ENCODE results near the gene TMEM74B. TPM values are rescaled to one million over a fixed set of nuclear protein-coding genes. Genes with fewer than 3 reads are reported as not detected.

Gene TMEM74B
- total and polyA plus RNA-seq, 9 of the 15 experiments (the other 6 are each of a cell fraction or from before 2014, with no cell fraction given): 0.24 to 19.0 (median 7.5) TPM

DNA sequence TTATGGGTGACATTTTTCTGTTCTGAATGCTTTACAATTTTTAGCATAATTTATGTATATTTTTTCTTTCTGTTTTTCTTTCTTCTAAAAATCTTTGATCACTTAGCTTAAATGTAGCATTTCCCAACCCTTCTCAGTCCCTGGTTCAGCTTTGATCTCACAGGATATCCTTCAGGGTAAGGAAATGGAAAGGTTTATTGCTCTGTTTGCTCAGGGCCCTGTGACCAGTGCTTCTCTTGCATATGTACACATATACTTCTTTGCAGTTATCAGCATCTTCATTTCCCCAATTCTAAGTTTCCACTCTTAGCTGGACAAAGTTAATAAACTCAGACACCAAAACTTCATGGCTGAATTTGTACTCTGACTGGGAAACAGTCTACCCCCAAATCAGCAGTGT is 30.6 kb downstream of the TMEM74B start (continued):
- no peak for TF ChIP-seq HSF4 (CRISPR knock-in tag; IDR thresholded peaks at IDR 0.05; ENCODE audit: borderline replicate concordance)
- no peak for TF ChIP-seq REST (IDR thresholded peaks at IDR 0.05; ENCODE audit: borderline replicate concordance)
- TF ChIP-seq REST (CRISPR knock-in tag; IDR thresholded peaks at IDR 0.05; ENCODE audit: low read depth): no peak
- no peak for TF ChIP-seq ZBTB34 (CRISPR knock-in tag; IDR thresholded peaks at IDR 0.05)

All from K562 (cell line).